Keratinocyte (primary cell): ENCODE data around the gene CDK2AP2. TPM values are rescaled to one million over a fixed set of nuclear protein-coding genes. Genes with fewer than 3 reads are reported as not detected.

Experiments
- DNase-seq: peaks from one replicate; pipeline ENCODE4 v3.0.0-alpha.2; 2011; ENCODE audit warnings: low read depth, missing footprints, low spot score
- FAIRE-seq: peaks from 2 replicates; lab custom pipeline; 2011; peaks lifted over from hg19 to GRCh38; lab: Jason Lieb, UNC
- H2AFZ ChIP-seq: 2 replicates; pipeline ENCODE4 v1.6.0; 2012; ENCODE audit warnings: low read length, control low read depth, inconsistent platforms; ENCODE audit not compliant: control insufficient read depth
- H3K27ac ChIP-seq: 2 replicates; pipeline ENCODE4 v1.5.1; 2011; ENCODE audit warnings: low read length; ENCODE audit not compliant: control insufficient read depth, insufficient read depth
- H3K27me3 ChIP-seq: 3 replicates; pipeline ENCODE4 v1.6.0; 2011; ENCODE audit warnings: low read length; ENCODE audit not compliant: control insufficient read depth, insufficient read depth; ENCODE audit errors: extremely low read depth
- H3K36me3 ChIP-seq, 2 experiments: 2 replicates in 1 of 2; 3 replicates in 1 of 2; pipeline ENCODE4 v1.5.1; 2011; ENCODE audit warnings: low read length in 2 of 2, mild to moderate bottlenecking in 1 of 2; ENCODE audit not compliant: control insufficient read depth in 2 of 2, insufficient read depth in 2 of 2; ENCODE audit errors: extremely low read depth in 1 of 2
- H3K4me1 ChIP-seq: 3 replicates; pipeline ENCODE4 v1.5.1; 2011; ENCODE audit warnings: low read length; ENCODE audit not compliant: control insufficient read depth, insufficient read depth; ENCODE audit errors: extremely low read depth
- H3K4me2 ChIP-seq: 3 replicates; pipeline ENCODE4 v1.6.0; 2011; ENCODE audit warnings: low read depth, low read length; ENCODE audit not compliant: control insufficient read depth, insufficient read depth; ENCODE audit errors: extremely low read depth
- H3K4me3 ChIP-seq, 3 experiments: fragments of 200-600 bp in 1 of 3; sonication (generic) in 1 of 3; 2 replicates in 2 of 3; 3 replicates in 1 of 3; pipeline ENCODE4 v1.5.1; 2011 to 2016; ENCODE audit warnings: low read length in 3 of 3, mild to moderate bottlenecking in 3 of 3, control low read depth in 2 of 3, inconsistent platforms in 1 of 3, low read depth in 1 of 3, mixed read lengths in 1 of 3, mixed run types in 1 of 3, moderate library complexity in 1 of 3; ENCODE audit not compliant: control insufficient read depth in 2 of 3, insufficient read depth in 2 of 3; ENCODE audit errors: extremely low read depth in 1 of 3
- H3K79me2 ChIP-seq: 2 replicates; pipeline ENCODE4 v1.6.0; 2012; ENCODE audit warnings: low read length; ENCODE audit not compliant: control insufficient read depth, insufficient read depth
- H3K9ac ChIP-seq: 3 replicates; pipeline ENCODE4 v1.6.0; 2011; ENCODE audit warnings: low read length; ENCODE audit not compliant: control insufficient read depth, insufficient read depth; ENCODE audit errors: extremely low read depth
- H3K9me1 ChIP-seq: 3 replicates; pipeline ENCODE4 v1.6.0; 2011; ENCODE audit warnings: low read length; ENCODE audit not compliant: control insufficient read depth, insufficient read depth; ENCODE audit errors: extremely low read depth
- H3K9me3 ChIP-seq: 2 replicates; pipeline ENCODE4 v1.5.1; 2012; ENCODE audit warnings: low read depth, low read length; ENCODE audit not compliant: control insufficient read depth
- H4K20me1 ChIP-seq: 3 replicates; pipeline ENCODE4 v1.6.0; 2011; ENCODE audit warnings: low read length; ENCODE audit not compliant: control insufficient read depth, insufficient read depth; ENCODE audit errors: extremely low read depth
- EZH2 ChIP-seq: IDR thresholded peaks from one replicate; pipeline ENCODE4 v1.6.1; 2012; ENCODE audit warnings: inconsistent platforms, mild to moderate bottlenecking, low read length, moderate library complexity
- dilution Hi-C: fragments of 300-500 bp; cut with MboI; formaldehyde crosslinking; loops from one replicate; pipeline ENCODE4 v1.7.0; 2020; ENCODE audit warnings: low sequenced_read_pairs; ENCODE audit not compliant: extremely low pct_ligation_motif_present
- polyA plus RNA-seq, 5 experiments: library from polyadenylated mRNA; depleted of rRNA in 3 of 5; stranded (reverse) in 3 of 5; stranded (forward) in 1 of 5; unstranded in 1 of 5; fragments of >200 nt; gene quantifications; 1 replicate in 1 of 5; 2 replicates in 3 of 5; 3 replicates in 1 of 5; pipeline versions ENCODE4 v1.2.1 to v1.2.3, GENCODE V29; 2011 to 2012; ENCODE audit warnings: missing spikeins in 2 of 5, low read depth in 1 of 5, low replicate concordance in 1 of 5
- TF ChIP-seq, protein P1 (sequence below), 3 experiments: IDR thresholded peaks in 1 of 3; conservative IDR thresholded peaks in 1 of 3; optimal IDR thresholded peaks in 1 of 3; 2 replicates in 2 of 3; 3 replicates in 1 of 3; pipeline versions ENCODE3 to v1.5.1; 2011; ENCODE audit warnings: low read length in 3 of 3, mild to moderate bottlenecking in 3 of 3, moderate library complexity in 2 of 3, control low read depth in 1 of 3, inconsistent platforms in 1 of 3; ENCODE audit not compliant: insufficient read depth in 2 of 3; ENCODE audit errors: extremely low read depth in 1 of 3

Gene CDK2AP2
- polyA plus RNA-seq, 1 donor (not counting 4 experiments of a cell fraction or from before 2014, with no cell fraction given): 9.7 TPM

GRCh38 chr11:67492801-67493547 is 15.0 kb downstream of the CDK2AP2 start:
- Histone ChIP-seq H3K4me3 (no peak overlapping the region), H3K27ac (no peak overlapping the region), H4K20me1 (no peaks in the 10 kb centered on the region), H3K9me1 (no peaks in the 10 kb centered on the region), H3K79me2 (no peaks in the 10 kb centered on the region), H3K4me2 (no peak overlapping the region), H3K4me1 (no peaks in the 10 kb centered on the region), H3K9ac (no peak overlapping the region), H3K36me3 (peaks cover 18 to 30% of the 10 kb centered on the region in 2 experiments), H3K27me3 (no peaks in the 10 kb centered on the region), H3K9me3 (no peaks in the 10 kb centered on the region), H2AFZ (no peak overlapping the region)
- TF ChIP-seq, protein P1, sequence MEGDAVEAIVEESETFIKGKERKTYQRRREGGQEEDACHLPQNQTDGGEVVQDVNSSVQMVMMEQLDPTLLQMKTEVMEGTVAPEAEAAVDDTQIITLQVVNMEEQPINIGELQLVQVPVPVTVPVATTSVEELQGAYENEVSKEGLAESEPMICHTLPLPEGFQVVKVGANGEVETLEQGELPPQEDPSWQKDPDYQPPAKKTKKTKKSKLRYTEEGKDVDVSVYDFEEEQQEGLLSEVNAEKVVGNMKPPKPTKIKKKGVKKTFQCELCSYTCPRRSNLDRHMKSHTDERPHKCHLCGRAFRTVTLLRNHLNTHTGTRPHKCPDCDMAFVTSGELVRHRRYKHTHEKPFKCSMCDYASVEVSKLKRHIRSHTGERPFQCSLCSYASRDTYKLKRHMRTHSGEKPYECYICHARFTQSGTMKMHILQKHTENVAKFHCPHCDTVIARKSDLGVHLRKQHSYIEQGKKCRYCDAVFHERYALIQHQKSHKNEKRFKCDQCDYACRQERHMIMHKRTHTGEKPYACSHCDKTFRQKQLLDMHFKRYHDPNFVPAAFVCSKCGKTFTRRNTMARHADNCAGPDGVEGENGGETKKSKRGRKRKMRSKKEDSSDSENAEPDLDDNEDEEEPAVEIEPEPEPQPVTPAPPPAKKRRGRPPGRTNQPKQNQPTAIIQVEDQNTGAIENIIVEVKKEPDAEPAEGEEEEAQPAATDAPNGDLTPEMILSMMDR (optimal IDR thresholded peaks at IDR 0.05 in 1 of 3, IDR thresholded peaks at IDR 0.05 in 1 of 3, conservative IDR thresholded peaks at IDR 0.05 in 1 of 3; ENCODE audit: extremely low read depth in 1 of 3, insufficient read depth in 2 of 3, low read length in 3 of 3): no peak
- TF ChIP-seq EZH2: no peak
- DNase-seq (no peak), FAIRE-seq (no peak)
- dilution Hi-C loops: no loop called here

DNA sequence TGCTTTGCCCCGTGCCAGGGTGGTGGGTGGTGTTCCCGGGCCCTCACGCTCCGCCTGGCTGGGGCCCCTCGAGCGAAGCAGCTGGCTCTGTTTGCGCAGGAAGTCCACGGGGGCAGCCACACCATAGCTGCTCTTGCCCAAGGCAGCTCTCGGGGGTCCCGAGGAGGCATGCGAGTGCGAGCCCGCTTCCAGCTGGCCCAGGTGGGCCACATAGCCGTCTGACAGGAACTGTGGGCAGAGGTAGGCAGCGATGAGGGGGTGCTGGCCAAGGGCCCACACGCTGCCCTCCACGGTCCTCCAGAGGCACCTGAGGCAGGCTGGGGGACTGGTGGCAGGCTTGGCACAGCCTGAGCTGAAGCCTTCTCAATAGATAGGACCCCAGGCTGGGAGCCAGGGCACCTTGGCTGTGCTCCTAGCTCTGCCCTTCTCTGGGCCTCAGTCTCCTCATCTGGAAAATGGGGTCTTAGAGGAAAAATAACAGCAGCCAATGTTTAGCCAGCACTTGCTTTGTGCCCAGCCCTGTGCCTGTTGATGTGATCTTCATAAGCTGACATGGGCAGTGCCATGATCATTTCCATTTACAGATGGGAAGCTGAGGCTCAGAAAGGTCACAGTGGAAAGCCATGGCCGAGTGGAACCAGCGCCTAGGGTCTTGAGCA is 15.8 kb downstream of the CDK2AP2 start:
- FAIRE-seq: no peak
- Histone ChIP-seq H3K27me3 (no peaks in the 10 kb centered on the region), H3K36me3 (peaks cover 18 to 27% of the 10 kb centered on the region in 2 experiments), H3K9me1 (no peaks in the 10 kb centered on the region), H3K9ac (no peak overlapping the region), H3K79me2 (no peaks in the 10 kb centered on the region), H3K4me1 (no peaks in the 10 kb centered on the region), H3K4me2 (no peak overlapping the region), H2AFZ (no peak overlapping the region), H3K9me3 (no peaks in the 10 kb centered on the region), H4K20me1 (no peaks in the 10 kb centered on the region), H3K4me3 (no peak overlapping the region), H3K27ac (no peak overlapping the region)
- DNase-seq: no peak
- dilution Hi-C loops: no loop called here
- TF ChIP-seq EZH2: no peak
- TF ChIP-seq, protein P1 (optimal IDR thresholded peaks at IDR 0.05 in 1 of 3, IDR thresholded peaks at IDR 0.05 in 1 of 3, conservative IDR thresholded peaks at IDR 0.05 in 1 of 3; ENCODE audit: extremely low read depth in 1 of 3, insufficient read depth in 2 of 3, low read length in 3 of 3): no peak
